BJ (cell line): ENCODE results near the gene MRPL52. TPM values are rescaled to one million over a fixed set of nuclear protein-coding genes. Genes with fewer than 3 reads are reported as not detected.

Source experiments
- CTCF ChIA-PET: fragments of 350-600 bp; formaldehyde crosslinking; extraction: SDS; loops from one replicate; lab custom pipeline; 2021; ENCODE audit warnings: antibody characterized with exemption, inconsistent platforms; lab: Yijun Ruan, JAX
- POLR2A ChIA-PET: fragments of 300-600 bp; sonication (Branson Sonifier 250); formaldehyde crosslinking; extraction: SDS; loops from one replicate; lab custom pipeline; 2021; ENCODE audit warnings: antibody characterized with exemption; lab: Charles Lee
- DNase-seq: peaks from one replicate; pipeline ENCODE4 v3.0.0-alpha.2; 2011; ENCODE audit warnings: low read depth
- H3K27me3 ChIP-seq: 2 replicates; pipeline ENCODE4 v1.6.0; 2011; ENCODE audit warnings: low read length; ENCODE audit not compliant: control insufficient read depth, insufficient read depth
- H3K36me3 ChIP-seq: 2 replicates; pipeline ENCODE4 v1.5.1; 2011; ENCODE audit warnings: low read length; ENCODE audit not compliant: control insufficient read depth, insufficient read depth
- H3K4me3 ChIP-seq: 2 replicates; pipeline ENCODE4 v1.5.1; 2011; ENCODE audit warnings: low read depth, mild to moderate bottlenecking, control low read depth, low read length
- polyA plus RNA-seq: library from polyadenylated mRNA; depleted of rRNA; stranded (reverse); fragments of >200 nt; gene quantifications from 2 replicates; pipeline ENCODE4 v1.2.3, GENCODE V29; 2011
- TF ChIP-seq, protein P1 (sequence below): IDR thresholded peaks from 2 replicates; pipeline ENCODE4 v1.5.1; 2011; ENCODE audit warnings: low read depth, mild to moderate bottlenecking, control low read depth, inconsistent platforms, low read length, moderate library complexity; ENCODE audit not compliant: insufficient read depth

MRPL52 gene
- polyA plus RNA-seq, 1 experiment, result 66.7 TPM

- Histone ChIP-seq H3K36me3 (peaks cover 34% of the 10 kb centered on the region), H3K27me3 (no peaks in the 10 kb centered on the region), H3K4me3 (peak overlapping the region; percentile 83)
- CTCF ChIA-PET, result interaction anchor here (1.3 to 9.9 kb wide), 4 partner anchors 12 to 91 kb away, joined by 4 to 246 read pairs (median 46); no protein-coding TSS in a partner anchor
- TF ChIP-seq, protein P1, sequence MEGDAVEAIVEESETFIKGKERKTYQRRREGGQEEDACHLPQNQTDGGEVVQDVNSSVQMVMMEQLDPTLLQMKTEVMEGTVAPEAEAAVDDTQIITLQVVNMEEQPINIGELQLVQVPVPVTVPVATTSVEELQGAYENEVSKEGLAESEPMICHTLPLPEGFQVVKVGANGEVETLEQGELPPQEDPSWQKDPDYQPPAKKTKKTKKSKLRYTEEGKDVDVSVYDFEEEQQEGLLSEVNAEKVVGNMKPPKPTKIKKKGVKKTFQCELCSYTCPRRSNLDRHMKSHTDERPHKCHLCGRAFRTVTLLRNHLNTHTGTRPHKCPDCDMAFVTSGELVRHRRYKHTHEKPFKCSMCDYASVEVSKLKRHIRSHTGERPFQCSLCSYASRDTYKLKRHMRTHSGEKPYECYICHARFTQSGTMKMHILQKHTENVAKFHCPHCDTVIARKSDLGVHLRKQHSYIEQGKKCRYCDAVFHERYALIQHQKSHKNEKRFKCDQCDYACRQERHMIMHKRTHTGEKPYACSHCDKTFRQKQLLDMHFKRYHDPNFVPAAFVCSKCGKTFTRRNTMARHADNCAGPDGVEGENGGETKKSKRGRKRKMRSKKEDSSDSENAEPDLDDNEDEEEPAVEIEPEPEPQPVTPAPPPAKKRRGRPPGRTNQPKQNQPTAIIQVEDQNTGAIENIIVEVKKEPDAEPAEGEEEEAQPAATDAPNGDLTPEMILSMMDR, result no peak
- POLR2A ChIA-PET, result interaction anchor here (1.1 kb wide), 1 partner anchor 12 kb away, joined by 21 read pairs; no protein-coding TSS in a partner anchor
- DNase-seq, result no peak
These were observed 9.6 kb downstream of the MRPL52 start for GRCh38 chr14:22839159-22839779.

GRCh38 chr14:22841311-22841710 lies 11.6 kb downstream of the MRPL52 start:
- ChIA-PET CTCF (interaction anchor here (9.8 to 9.9 kb wide), 2 partner anchors 10 to 20 kb away, joined by 86 to 246 read pairs; no protein-coding TSS in a partner anchor), POLR2A (interaction anchor here (0.6 kb wide), 1 partner anchor 30 kb away, joined by 3 read pairs; the partner anchor contains the start of gene LRP10)
- Histone ChIP-seq H3K27me3 (no peaks in the 10 kb centered on the region), H3K4me3 (no peak overlapping the region), H3K36me3 (peaks cover 53% of the 10 kb centered on the region)
- no peak for DNase-seq
- TF ChIP-seq, protein P1, result no peak

DNA sequence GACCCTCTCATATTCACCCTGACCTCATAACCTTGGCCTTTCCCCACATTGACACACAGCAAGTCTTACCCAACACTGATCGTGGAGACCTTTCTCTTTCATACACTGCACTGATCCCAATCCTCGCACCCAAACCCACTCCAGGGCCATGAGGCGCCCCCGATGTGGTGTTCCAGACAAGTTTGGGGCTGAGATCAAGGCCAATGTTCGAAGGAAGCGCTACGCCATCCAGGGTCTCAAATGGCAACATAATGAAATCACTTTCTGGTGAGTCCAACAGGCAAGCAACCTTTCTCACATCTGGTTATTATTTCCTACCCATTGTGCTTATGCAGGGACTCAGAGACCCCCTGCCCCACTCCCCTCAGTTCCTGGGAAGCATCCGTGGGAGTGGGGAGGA lies 12.1 kb downstream of the MRPL52 start:
- H3K27me3 ChIP-seq, result no peaks in the 10 kb centered on the region
- ChIA-PET CTCF (interaction anchor here (9.8 kb wide), 1 partner anchor 9 kb away, joined by 246 read pairs; no protein-coding TSS in a partner anchor), POLR2A (no interaction called here)
- no peak for DNase-seq
- TF ChIP-seq, protein P1, result no peak
- H3K36me3 ChIP-seq, result peaks cover 54% of the 10 kb centered on the region
- no peak overlapping the region for H3K4me3 ChIP-seq

DNA sequence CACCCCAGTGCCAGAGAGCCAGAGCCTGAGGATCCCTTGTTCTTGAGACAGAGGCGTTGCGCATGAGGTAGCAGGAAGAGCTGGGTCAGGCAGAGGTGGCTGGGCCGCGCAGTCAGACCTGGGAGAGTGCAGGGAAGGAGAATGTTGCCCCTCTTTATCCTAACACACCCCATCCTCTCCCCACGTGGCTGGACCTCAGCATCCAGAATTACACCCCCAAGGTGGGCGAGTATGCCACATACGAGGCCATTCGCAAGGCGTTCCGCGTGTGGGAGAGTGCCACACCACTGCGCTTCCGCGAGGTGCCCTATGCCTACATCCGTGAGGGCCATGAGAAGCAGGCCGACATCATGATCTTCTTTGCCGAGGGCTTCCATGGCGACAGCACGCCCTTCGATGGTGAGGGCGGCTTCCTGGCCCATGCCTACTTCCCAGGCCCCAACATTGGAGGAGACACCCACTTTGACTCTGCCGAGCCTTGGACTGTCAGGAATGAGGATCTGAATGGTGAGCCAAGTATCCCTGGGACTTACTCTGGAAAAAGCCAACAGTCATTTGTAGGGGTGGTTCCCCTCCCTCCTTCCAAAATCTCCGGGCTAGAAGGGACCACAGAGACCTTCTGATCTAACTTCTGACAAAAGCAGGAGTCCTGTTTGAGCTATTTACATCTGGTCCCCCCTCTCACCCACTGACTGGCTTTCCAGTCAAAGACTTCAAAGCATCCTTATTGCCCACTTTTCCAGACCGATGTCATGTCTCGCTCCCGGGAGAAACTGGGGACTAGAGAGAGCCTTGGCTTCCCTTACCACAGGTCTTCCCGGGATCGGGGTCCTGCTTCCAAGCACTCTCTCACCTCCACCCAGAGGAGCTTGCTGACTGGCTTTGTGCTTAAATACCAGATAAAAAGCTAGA lies 12.8 kb downstream of the MRPL52 start:
- TF ChIP-seq, protein P1, result no peak
- no peak for DNase-seq
- POLR2A ChIA-PET, result no interaction called here
- Histone ChIP-seq H3K4me3 (no peak overlapping the region), H3K27me3 (no peaks in the 10 kb centered on the region), H3K36me3 (peaks cover 57% of the 10 kb centered on the region)
- CTCF ChIA-PET, result interaction anchor here (1.3 kb wide), 1 partner anchor 10 kb away, joined by 5 read pairs; no protein-coding TSS in a partner anchor
